ENCODE data around the gene TCF4.

TCF4 gene

DNA sequence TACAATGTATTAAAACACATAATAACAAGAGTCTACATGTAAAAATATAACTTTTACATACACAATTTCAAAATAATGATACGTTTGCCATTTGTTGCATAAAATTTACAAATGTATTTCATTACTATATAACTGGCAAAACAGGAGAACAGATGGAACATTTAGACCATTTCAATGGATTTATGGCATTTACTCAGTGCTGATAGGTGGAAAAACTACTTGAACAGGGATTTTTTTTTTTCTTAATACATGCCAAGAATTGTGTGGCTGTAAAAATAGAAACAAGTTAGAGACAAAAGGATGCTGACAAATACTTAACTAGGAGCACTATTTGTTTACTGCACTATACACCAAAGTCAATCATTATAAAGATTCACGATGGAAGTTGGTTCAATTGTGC lies 361.9 kb downstream of the TCF4 start:
- ATAC-seq, result no peak
- TF ChIP-seq ZNF565 (CRISPR knock-in tag; conservative IDR thresholded peaks at IDR 0.05; ENCODE audit: low read depth) (no peak), ZFP30 (CRISPR knock-in tag; IDR thresholded peaks at IDR 0.05) (no peak), ISL1 (CRISPR knock-in tag; IDR thresholded peaks at IDR 0.05) (no peak), ZNF8 (CRISPR knock-in tag; IDR thresholded peaks at IDR 0.05) (no peak), SNAI2 (CRISPR knock-in tag; IDR thresholded peaks at IDR 0.05) (no peak), BACH2 (CRISPR knock-in tag; IDR thresholded peaks at IDR 0.05; ENCODE audit: borderline replicate concordance) (no peak), RARB (CRISPR knock-in tag; IDR thresholded peaks at IDR 0.05) (no peak), TOX (CRISPR knock-in tag; IDR thresholded peaks at IDR 0.05; ENCODE audit: borderline replicate concordance) (no peak), CSDC2 (CRISPR knock-in tag; IDR thresholded peaks at IDR 0.05) (no peak), PPARA (CRISPR knock-in tag; IDR thresholded peaks at IDR 0.05; ENCODE audit: borderline replicate concordance) (no peak), ARNTL (CRISPR knock-in tag; IDR thresholded peaks at IDR 0.05; ENCODE audit: borderline replicate concordance, low read depth) (no peak), ESRRG (CRISPR knock-in tag; IDR thresholded peaks at IDR 0.05) (no peak)
- TF ChIP-seq, protein P1, sequence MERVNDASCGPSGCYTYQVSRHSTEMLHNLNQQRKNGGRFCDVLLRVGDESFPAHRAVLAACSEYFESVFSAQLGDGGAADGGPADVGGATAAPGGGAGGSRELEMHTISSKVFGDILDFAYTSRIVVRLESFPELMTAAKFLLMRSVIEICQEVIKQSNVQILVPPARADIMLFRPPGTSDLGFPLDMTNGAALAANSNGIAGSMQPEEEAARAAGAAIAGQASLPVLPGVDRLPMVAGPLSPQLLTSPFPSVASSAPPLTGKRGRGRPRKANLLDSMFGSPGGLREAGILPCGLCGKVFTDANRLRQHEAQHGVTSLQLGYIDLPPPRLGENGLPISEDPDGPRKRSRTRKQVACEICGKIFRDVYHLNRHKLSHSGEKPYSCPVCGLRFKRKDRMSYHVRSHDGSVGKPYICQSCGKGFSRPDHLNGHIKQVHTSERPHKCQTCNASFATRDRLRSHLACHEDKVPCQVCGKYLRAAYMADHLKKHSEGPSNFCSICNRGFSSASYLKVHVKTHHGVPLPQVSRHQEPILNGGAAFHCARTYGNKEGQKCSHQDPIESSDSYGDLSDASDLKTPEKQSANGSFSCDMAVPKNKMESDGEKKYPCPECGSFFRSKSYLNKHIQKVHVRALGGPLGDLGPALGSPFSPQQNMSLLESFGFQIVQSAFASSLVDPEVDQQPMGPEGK (CRISPR knock-in tag; IDR thresholded peaks at IDR 0.05; ENCODE audit: borderline replicate concordance), result no peak
- TF ChIP-seq, protein P2, sequence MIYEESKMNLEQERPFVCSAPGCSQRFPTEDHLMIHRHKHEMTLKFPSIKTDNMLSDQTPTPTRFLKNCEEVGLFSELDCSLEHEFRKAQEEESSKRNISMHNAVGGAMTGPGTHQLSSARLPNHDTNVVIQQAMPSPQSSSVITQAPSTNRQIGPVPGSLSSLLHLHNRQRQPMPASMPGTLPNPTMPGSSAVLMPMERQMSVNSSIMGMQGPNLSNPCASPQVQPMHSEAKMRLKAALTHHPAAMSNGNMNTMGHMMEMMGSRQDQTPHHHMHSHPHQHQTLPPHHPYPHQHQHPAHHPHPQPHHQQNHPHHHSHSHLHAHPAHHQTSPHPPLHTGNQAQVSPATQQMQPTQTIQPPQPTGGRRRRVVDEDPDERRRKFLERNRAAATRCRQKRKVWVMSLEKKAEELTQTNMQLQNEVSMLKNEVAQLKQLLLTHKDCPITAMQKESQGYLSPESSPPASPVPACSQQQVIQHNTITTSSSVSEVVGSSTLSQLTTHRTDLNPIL (CRISPR knock-in tag; IDR thresholded peaks at IDR 0.05; ENCODE audit: low read depth), result no peak
- TF ChIP-seq, protein P3, sequence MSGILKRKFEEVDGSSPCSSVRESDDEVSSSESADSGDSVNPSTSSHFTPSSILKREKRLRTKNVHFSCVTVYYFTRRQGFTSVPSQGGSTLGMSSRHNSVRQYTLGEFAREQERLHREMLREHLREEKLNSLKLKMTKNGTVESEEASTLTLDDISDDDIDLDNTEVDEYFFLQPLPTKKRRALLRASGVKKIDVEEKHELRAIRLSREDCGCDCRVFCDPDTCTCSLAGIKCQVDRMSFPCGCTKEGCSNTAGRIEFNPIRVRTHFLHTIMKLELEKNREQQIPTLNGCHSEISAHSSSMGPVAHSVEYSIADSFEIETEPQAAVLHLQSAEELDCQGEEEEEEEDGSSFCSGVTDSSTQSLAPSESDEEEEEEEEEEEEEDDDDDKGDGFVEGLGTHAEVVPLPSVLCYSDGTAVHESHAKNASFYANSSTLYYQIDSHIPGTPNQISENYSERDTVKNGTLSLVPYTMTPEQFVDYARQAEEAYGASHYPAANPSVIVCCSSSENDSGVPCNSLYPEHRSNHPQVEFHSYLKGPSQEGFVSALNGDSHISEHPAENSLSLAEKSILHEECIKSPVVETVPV (CRISPR knock-in tag; IDR thresholded peaks at IDR 0.05), result no peak
- TF ChIP-seq, protein P4, sequence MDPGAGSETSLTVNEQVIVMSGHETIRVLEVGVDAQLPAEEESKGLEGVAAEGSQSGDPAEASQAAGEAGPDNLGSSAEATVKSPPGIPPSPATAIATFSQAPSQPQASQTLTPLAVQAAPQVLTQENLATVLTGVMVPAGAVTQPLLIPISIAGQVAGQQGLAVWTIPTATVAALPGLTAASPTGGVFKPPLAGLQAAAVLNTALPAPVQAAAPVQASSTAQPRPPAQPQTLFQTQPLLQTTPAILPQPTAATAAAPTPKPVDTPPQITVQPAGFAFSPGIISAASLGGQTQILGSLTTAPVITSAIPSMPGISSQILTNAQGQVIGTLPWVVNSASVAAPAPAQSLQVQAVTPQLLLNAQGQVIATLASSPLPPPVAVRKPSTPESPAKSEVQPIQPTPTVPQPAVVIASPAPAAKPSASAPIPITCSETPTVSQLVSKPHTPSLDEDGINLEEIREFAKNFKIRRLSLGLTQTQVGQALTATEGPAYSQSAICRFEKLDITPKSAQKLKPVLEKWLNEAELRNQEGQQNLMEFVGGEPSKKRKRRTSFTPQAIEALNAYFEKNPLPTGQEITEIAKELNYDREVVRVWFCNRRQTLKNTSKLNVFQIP (CRISPR knock-in tag; IDR thresholded peaks at IDR 0.05; ENCODE audit: borderline replicate concordance, low read depth), result no peak
- TF ChIP-seq, protein P5, sequence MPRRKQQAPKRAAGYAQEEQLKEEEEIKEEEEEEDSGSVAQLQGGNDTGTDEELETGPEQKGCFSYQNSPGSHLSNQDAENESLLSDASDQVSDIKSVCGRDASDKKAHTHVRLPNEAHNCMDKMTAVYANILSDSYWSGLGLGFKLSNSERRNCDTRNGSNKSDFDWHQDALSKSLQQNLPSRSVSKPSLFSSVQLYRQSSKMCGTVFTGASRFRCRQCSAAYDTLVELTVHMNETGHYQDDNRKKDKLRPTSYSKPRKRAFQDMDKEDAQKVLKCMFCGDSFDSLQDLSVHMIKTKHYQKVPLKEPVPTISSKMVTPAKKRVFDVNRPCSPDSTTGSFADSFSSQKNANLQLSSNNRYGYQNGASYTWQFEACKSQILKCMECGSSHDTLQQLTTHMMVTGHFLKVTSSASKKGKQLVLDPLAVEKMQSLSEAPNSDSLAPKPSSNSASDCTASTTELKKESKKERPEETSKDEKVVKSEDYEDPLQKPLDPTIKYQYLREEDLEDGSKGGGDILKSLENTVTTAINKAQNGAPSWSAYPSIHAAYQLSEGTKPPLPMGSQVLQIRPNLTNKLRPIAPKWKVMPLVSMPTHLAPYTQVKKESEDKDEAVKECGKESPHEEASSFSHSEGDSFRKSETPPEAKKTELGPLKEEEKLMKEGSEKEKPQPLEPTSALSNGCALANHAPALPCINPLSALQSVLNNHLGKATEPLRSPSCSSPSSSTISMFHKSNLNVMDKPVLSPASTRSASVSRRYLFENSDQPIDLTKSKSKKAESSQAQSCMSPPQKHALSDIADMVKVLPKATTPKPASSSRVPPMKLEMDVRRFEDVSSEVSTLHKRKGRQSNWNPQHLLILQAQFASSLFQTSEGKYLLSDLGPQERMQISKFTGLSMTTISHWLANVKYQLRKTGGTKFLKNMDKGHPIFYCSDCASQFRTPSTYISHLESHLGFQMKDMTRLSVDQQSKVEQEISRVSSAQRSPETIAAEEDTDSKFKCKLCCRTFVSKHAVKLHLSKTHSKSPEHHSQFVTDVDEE (CRISPR knock-in tag; IDR thresholded peaks at IDR 0.05), result no peak

DNA sequence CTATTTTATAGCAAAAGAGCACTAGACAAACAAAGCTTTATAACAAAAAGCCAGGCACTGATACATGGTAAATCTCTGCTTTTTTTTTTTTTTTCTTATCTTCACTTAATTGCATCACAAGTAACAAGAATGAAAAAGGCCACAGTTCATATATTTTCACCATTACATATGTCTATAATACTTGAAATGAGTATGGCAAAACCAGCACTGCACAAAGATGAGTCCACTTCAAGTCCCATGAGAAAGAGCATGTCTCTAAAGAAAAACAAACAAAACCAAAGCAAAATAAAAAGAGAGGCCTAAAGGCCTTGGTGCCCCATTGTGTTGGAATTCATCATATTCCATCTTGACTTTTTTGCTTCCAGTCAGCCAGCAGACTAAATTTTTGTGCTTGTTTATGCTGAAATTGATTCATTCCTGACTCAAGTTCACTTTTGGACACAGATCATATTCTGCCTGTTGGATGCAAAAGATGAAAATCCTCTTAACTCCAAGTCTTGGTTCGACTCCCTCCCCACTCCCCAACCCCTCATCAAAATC lies 363.8 kb downstream of the TCF4 start:
- no peak for TF ChIP-seq SNAI2 (CRISPR knock-in tag; IDR thresholded peaks at IDR 0.05)
- TF ChIP-seq OSR1 (CRISPR knock-in tag; IDR thresholded peaks at IDR 0.05), result no peak
- TF ChIP-seq ZNF8 (CRISPR knock-in tag; IDR thresholded peaks at IDR 0.05), result no peak
- TF ChIP-seq ZNF565 (CRISPR knock-in tag; conservative IDR thresholded peaks at IDR 0.05; ENCODE audit: low read depth), result no peak
- TF ChIP-seq, protein P2 (CRISPR knock-in tag; IDR thresholded peaks at IDR 0.05; ENCODE audit: low read depth), result no peak
- TF ChIP-seq TCF4 (CRISPR knock-in tag; IDR thresholded peaks at IDR 0.05; ENCODE audit: borderline replicate concordance), result no peak
- TF ChIP-seq ESRRG (CRISPR knock-in tag; IDR thresholded peaks at IDR 0.05), result no peak
- TF ChIP-seq ZNF70 (CRISPR knock-in tag; IDR thresholded peaks at IDR 0.05), result no peak
- no peak for TF ChIP-seq ARNTL (CRISPR knock-in tag; IDR thresholded peaks at IDR 0.05; ENCODE audit: borderline replicate concordance, low read depth)
- TF ChIP-seq, protein P3 (CRISPR knock-in tag; IDR thresholded peaks at IDR 0.05), result no peak
- TF ChIP-seq TOX (CRISPR knock-in tag; IDR thresholded peaks at IDR 0.05; ENCODE audit: borderline replicate concordance), result no peak
- ATAC-seq, result no peak

Data from SK-N-SH treated with all-trans-retinoic acid at 6 μM for 48 hours (cell line).